ENCODE results near the gene CETP. TPM values are rescaled to one million over a fixed set of nuclear protein-coding genes. Genes with fewer than 3 reads are reported as not detected.

The CETP gene
- total RNA-seq, 4 donors from 2014 or later = not detected

DNA sequence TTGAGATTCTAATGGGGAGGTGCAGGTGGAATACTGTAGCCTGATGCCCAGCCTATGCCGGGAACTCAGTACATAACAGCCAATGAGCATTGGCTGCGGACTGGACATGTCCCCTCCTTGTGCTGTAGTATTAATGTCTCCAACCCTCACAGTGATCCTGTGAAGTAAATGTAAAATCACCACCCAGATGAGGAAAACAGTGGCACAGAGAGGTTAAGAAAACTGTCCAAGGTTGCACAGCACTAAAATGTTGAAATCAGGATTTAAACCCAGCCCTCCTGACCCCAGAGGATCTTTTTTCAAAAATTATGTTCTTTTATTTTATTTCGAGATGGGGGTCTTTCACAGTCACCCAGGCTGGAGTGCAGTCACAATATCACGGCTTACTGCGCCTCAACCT is 35.5 kb downstream of the CETP start:
- Histone ChIP-seq H3K27ac (peak overlapping the region in 1 of 4 donors; percentile 76), H3K27me3 (no peaks in the 10 kb centered on the region), H3K36me3 (no peaks in the 10 kb centered on the region), H3K4me3 (no peak overlapping the region), H3K9me3 (no peaks in the 10 kb centered on the region), H3K4me1 (peaks cover 3 to 6% of the 10 kb centered on the region in 2 donors)
- intact Hi-C loops (cut with DNase I; ENCODE audit: low total_unique reads) = no loop called here
- TF ChIP-seq, protein P1, sequence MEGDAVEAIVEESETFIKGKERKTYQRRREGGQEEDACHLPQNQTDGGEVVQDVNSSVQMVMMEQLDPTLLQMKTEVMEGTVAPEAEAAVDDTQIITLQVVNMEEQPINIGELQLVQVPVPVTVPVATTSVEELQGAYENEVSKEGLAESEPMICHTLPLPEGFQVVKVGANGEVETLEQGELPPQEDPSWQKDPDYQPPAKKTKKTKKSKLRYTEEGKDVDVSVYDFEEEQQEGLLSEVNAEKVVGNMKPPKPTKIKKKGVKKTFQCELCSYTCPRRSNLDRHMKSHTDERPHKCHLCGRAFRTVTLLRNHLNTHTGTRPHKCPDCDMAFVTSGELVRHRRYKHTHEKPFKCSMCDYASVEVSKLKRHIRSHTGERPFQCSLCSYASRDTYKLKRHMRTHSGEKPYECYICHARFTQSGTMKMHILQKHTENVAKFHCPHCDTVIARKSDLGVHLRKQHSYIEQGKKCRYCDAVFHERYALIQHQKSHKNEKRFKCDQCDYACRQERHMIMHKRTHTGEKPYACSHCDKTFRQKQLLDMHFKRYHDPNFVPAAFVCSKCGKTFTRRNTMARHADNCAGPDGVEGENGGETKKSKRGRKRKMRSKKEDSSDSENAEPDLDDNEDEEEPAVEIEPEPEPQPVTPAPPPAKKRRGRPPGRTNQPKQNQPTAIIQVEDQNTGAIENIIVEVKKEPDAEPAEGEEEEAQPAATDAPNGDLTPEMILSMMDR (IDR thresholded peaks at IDR 0.05 in 4 of 5, conservative IDR thresholded peaks at IDR 0.05 in 1 of 5) = no peak
- no peak for TF ChIP-seq POLR2A (IDR thresholded peaks at IDR 0.05)
- no peak for ATAC-seq
- no peak for DNase-seq
- in situ Hi-C loops (cut with MboI; ENCODE audit: low sequenced_read_pairs in 4 of 4) = no loop called here

DNA sequence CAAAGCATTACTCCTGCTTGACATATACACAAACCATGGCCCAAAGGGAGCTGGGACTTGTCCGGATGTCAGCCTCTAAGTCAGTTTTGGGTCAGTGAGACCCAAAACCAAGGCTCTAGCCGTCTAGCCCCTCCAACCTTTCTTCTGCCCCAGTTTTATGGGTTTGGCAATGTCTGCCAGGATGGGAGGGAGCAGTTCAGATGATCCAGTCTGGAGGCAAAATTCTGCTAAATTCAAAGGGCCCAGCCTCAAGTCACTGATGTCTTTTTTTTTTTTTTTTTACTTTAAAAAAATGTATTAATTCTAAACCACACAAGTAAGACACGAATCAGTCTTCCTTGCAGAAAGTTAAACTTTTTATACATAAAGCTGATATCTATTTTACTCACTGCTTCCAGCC is 36.2 kb downstream of the CETP start:
- in situ Hi-C loops (cut with MboI; ENCODE audit: low sequenced_read_pairs in 4 of 4) = no loop called here
- DNase-seq (no peak), ATAC-seq (no peak)
- no peaks in the 10 kb centered on the region for H3K9me3 ChIP-seq
- peaks cover 3 to 6% of the 10 kb centered on the region in 2 donors for H3K4me1 ChIP-seq
- no peaks in the 10 kb centered on the region for H3K27me3 ChIP-seq
- peak overlapping the region in 3 of 4 donors; percentile 76 to 79 (median 76) for H3K27ac ChIP-seq
- intact Hi-C loops (cut with DNase I; ENCODE audit: low total_unique reads) = no loop called here
- TF ChIP-seq POLR2A (IDR thresholded peaks at IDR 0.05) = no peak
- TF ChIP-seq, protein P1 (IDR thresholded peaks at IDR 0.05 in 4 of 5, conservative IDR thresholded peaks at IDR 0.05 in 1 of 5) = no peak
- H3K36me3 ChIP-seq = no peaks in the 10 kb centered on the region
- H3K4me3 ChIP-seq = no peak overlapping the region

DNA sequence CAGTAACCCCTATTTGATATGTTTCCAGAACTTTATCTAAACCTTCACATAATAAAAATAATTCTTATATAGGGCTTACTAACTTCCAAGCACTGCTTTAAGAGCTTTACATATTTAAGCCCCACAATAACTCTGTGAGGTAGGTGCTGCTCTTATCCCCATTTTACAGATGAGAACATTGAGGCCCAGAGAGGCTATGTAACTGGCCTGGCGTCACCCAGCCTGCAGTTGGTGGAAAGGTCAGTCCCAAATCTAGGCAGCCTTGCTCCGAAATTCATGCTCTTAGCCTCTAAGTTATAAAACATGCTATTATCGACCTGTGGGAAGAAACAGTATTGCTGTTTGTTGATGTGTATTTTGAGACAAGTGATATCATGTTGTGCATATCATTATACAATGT is 36.6 kb downstream of the CETP start:
- Histone ChIP-seq H3K4me3 (no peak overlapping the region), H3K9me3 (no peaks in the 10 kb centered on the region), H3K27ac (peak overlapping the region; percentile 70 to 79 (median 76)), H3K27me3 (no peaks in the 10 kb centered on the region), H3K36me3 (no peaks in the 10 kb centered on the region), H3K4me1 (peaks cover 3 to 6% of the 10 kb centered on the region in 2 donors)
- intact Hi-C loops (cut with DNase I; ENCODE audit: low total_unique reads) (no loop called here), in situ Hi-C loops (cut with MboI; ENCODE audit: low sequenced_read_pairs in 4 of 4) (no loop called here)
- ATAC-seq = no peak
- TF ChIP-seq, protein P1 (IDR thresholded peaks at IDR 0.05 in 4 of 5, conservative IDR thresholded peaks at IDR 0.05 in 1 of 5) = no peak
- TF ChIP-seq POLR2A (IDR thresholded peaks at IDR 0.05) = no peak
- DNase-seq = no peak

DNA sequence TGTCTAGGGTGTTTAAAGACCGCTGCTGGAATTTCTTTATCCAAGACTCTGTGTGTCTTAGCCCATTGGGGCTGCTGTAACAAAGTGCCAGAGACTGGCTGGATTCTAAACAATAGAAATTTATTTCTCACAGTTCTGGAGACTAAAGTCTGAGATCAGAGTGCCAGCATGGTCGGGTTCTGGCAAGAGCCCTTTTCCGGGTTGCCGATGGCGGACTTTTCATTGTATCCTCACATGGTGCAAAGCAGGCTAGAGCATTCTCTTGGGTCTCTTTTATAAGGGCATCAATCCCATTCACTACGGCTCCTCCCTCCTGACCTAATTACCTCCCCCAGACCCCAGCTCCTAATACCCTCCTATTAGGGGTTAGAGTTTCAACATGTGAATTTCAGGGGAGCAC is 37.1 kb downstream of the CETP start:
- intact Hi-C loops (cut with DNase I; ENCODE audit: low total_unique reads) = no loop called here

More for the DNA sequence above, 37.1 kb downstream of the CETP start:
- TF ChIP-seq, protein P1 (IDR thresholded peaks at IDR 0.05 in 4 of 5, conservative IDR thresholded peaks at IDR 0.05 in 1 of 5) = no peak
- TF ChIP-seq POLR2A (IDR thresholded peaks at IDR 0.05) = no peak
- Histone ChIP-seq H3K27me3 (no peaks in the 10 kb centered on the region), H3K27ac (peak overlapping the region; percentile 70 to 79 (median 76)), H3K4me1 (peaks cover 3 to 6% of the 10 kb centered on the region in 2 donors), H3K9me3 (no peaks in the 10 kb centered on the region), H3K4me3 (no peak overlapping the region), H3K36me3 (no peaks in the 10 kb centered on the region)
- in situ Hi-C loops (cut with MboI; ENCODE audit: low sequenced_read_pairs in 4 of 4) = no loop called here
- ATAC-seq = peak in 1 of 2 donors; percentile 13
- DNase-seq = no peak
